ENCODE results near the gene SPAG16.

Gene SPAG16

GRCh38 chr2:213451542-213452239 lies 167.4 kb downstream of the SPAG16 start:
- no peak overlapping the region for H3K27ac ChIP-seq (ENCODE audit: low read depth, low read length, poor library complexity, severe bottlenecking)
- H3K9me2 ChIP-seq (ENCODE audit: low read depth, low read length), result no peaks in the 10 kb centered on the region
- H3K4me2 ChIP-seq (ENCODE audit: low read length), result no peak overlapping the region
- H3K4me1 ChIP-seq (ENCODE audit: insufficient read depth, low read length, severe bottlenecking), result no peaks in the 10 kb centered on the region
- no peak overlapping the region for H3K9ac ChIP-seq (ENCODE audit: low read length)
- H3K9me3 ChIP-seq (ENCODE audit: low read length), result no peaks in the 10 kb centered on the region
- no peaks in the 10 kb centered on the region for H3K36me3 ChIP-seq (ENCODE audit: insufficient read depth, low read length)
- no peaks in the 10 kb centered on the region for H3F3A ChIP-seq (ENCODE audit: insufficient read depth, low read length)
- no peak overlapping the region for H2AFZ ChIP-seq (ENCODE audit: low read length)
- no peaks in the 10 kb centered on the region for H3K79me2 ChIP-seq (ENCODE audit: insufficient read depth, low read length)
- TF ChIP-seq, protein P1, sequence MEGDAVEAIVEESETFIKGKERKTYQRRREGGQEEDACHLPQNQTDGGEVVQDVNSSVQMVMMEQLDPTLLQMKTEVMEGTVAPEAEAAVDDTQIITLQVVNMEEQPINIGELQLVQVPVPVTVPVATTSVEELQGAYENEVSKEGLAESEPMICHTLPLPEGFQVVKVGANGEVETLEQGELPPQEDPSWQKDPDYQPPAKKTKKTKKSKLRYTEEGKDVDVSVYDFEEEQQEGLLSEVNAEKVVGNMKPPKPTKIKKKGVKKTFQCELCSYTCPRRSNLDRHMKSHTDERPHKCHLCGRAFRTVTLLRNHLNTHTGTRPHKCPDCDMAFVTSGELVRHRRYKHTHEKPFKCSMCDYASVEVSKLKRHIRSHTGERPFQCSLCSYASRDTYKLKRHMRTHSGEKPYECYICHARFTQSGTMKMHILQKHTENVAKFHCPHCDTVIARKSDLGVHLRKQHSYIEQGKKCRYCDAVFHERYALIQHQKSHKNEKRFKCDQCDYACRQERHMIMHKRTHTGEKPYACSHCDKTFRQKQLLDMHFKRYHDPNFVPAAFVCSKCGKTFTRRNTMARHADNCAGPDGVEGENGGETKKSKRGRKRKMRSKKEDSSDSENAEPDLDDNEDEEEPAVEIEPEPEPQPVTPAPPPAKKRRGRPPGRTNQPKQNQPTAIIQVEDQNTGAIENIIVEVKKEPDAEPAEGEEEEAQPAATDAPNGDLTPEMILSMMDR (IDR thresholded peaks at IDR 0.05; ENCODE audit: low read length), result no peak
- no peak for TF ChIP-seq EZH2 (IDR thresholded peaks at IDR 0.05; ENCODE audit: borderline replicate concordance, low read length)
- H4K20me1 ChIP-seq (ENCODE audit: insufficient read depth, low read length), result no peaks in the 10 kb centered on the region
- H3K27me3 ChIP-seq (ENCODE audit: insufficient read depth, low read length), result no peaks in the 10 kb centered on the region
- H3K4me3 ChIP-seq (ENCODE audit: low read depth, low read length, poor library complexity, severe bottlenecking), result no peak overlapping the region

- Histone ChIP-seq H3K9ac (ENCODE audit: low read length) (no peak overlapping the region), H4K20me1 (ENCODE audit: insufficient read depth, low read length) (no peaks in the 10 kb centered on the region), H3K9me3 (ENCODE audit: low read length) (no peaks in the 10 kb centered on the region), H3K4me2 (ENCODE audit: low read length) (no peak overlapping the region), H3K9me2 (ENCODE audit: low read depth, low read length) (no peaks in the 10 kb centered on the region), H3K27me3 (ENCODE audit: insufficient read depth, low read length) (no peaks in the 10 kb centered on the region), H3K4me1 (ENCODE audit: insufficient read depth, low read length, severe bottlenecking) (no peaks in the 10 kb centered on the region), H3K36me3 (ENCODE audit: insufficient read depth, low read length) (no peaks in the 10 kb centered on the region), H3K79me2 (ENCODE audit: insufficient read depth, low read length) (no peaks in the 10 kb centered on the region), H3K27ac (ENCODE audit: low read depth, low read length, poor library complexity, severe bottlenecking) (no peak overlapping the region), H3K4me3 (ENCODE audit: low read depth, low read length, poor library complexity, severe bottlenecking) (no peak overlapping the region), H3F3A (ENCODE audit: insufficient read depth, low read length) (no peaks in the 10 kb centered on the region), H2AFZ (ENCODE audit: low read length) (no peak overlapping the region)
- TF ChIP-seq EZH2 (IDR thresholded peaks at IDR 0.05; ENCODE audit: borderline replicate concordance, low read length), result no peak
- TF ChIP-seq, protein P1 (IDR thresholded peaks at IDR 0.05; ENCODE audit: low read length), result no peak
Measured at GRCh38 chr2:213455316-213456008, 171.2 kb downstream of the SPAG16 start.

DNA sequence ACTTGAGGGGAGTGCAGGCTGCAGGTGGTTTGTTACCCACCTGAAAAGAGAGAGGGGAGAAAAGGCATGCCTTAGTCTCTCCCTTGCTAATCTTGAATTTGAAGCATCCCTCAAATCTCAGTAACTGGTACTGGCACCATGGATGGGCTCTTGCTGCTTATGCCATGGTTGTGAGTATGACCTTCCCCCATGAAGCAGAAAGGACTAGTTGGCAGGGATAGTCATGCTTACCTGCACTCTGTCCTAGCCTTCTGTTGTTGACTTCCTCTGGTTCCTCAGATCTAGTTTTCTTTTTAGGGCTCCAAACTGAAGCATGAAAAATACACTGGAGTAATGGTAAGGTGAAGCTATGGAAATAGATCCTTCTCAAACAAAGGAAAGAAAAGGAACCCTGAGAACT lies 191.2 kb downstream of the SPAG16 start:
- Histone ChIP-seq H3K4me1 (ENCODE audit: insufficient read depth, low read length, severe bottlenecking) (no peaks in the 10 kb centered on the region), H3K9me2 (ENCODE audit: low read depth, low read length) (no peaks in the 10 kb centered on the region), H2AFZ (ENCODE audit: low read length) (no peak overlapping the region), H3K27ac (ENCODE audit: low read depth, low read length, poor library complexity, severe bottlenecking) (no peak overlapping the region), H3K27me3 (ENCODE audit: insufficient read depth, low read length) (no peaks in the 10 kb centered on the region), H3K36me3 (ENCODE audit: insufficient read depth, low read length) (no peaks in the 10 kb centered on the region), H4K20me1 (ENCODE audit: insufficient read depth, low read length) (no peaks in the 10 kb centered on the region), H3K79me2 (ENCODE audit: insufficient read depth, low read length) (no peaks in the 10 kb centered on the region), H3K9me3 (ENCODE audit: low read length) (peaks cover 7% of the 10 kb centered on the region; the same call in 1 of the 2 replicates), H3K9ac (ENCODE audit: low read length) (no peak overlapping the region), H3K4me2 (ENCODE audit: low read length) (no peak overlapping the region), H3F3A (ENCODE audit: insufficient read depth, low read length) (no peaks in the 10 kb centered on the region), H3K4me3 (ENCODE audit: low read depth, low read length, poor library complexity, severe bottlenecking) (no peak overlapping the region)
- TF ChIP-seq, protein P1 (IDR thresholded peaks at IDR 0.05; ENCODE audit: low read length), result no peak
- no peak for TF ChIP-seq EZH2 (IDR thresholded peaks at IDR 0.05; ENCODE audit: borderline replicate concordance, low read length)

All from OCI-LY1 (cell line).